T follicular helper cell (primary cell): Measurements from ENCODE around the gene RETREG2.

Experiments
- DNase-seq: peaks from one replicate; pipeline ENCODE4 v3.0.0-alpha.2; 2020; ENCODE audit warnings: low read depth

RETREG2 gene

GRCh38 chr2:219214141-219214540 lies 36.1 kb downstream of the RETREG2 start:
- no peak for DNase-seq

- no peak for DNase-seq
Observed at GRCh38 chr2:219214786-219215185, 36.7 kb downstream of the RETREG2 start.

- no peak for DNase-seq
Observed at GRCh38 chr2:219215871-219216534, 37.9 kb downstream of the RETREG2 start.

- no peak for DNase-seq
Observed at GRCh38 chr2:219216535-219216915, 38.5 kb downstream of the RETREG2 start.

- no peak for DNase-seq
Observed at GRCh38 chr2:219218217-219218731, 40.2 kb downstream of the RETREG2 start.

- peak; percentile 86 for DNase-seq
Observed at GRCh38 chr2:219218732-219219701, 40.9 kb downstream of the RETREG2 start, which contains the start of gene ABCB6. Gene ABCB6 (minus strand): TSS chr2:219218958. CDS start chr2:219218673, 285 bp downstream.

GRCh38 chr2:219219784-219220532 lies 41.9 kb downstream of the RETREG2 start:
- no peak for DNase-seq

- no peak for DNase-seq
Observed at GRCh38 chr2:219220652-219221402, 42.8 kb downstream of the RETREG2 start.

GRCh38 chr2:219221957-219222518 lies 44.0 kb downstream of the RETREG2 start:
- DNase-seq, result no peak

- no peak for DNase-seq
Observed at GRCh38 chr2:219223831-219224610, 45.9 kb downstream of the RETREG2 start.

GRCh38 chr2:219225350-219225749 lies 47.3 kb downstream of the RETREG2 start:
- no peak for DNase-seq

GRCh38 chr2:219228041-219228910 lies 50.2 kb downstream of the RETREG2 start:
- DNase-seq, result no peak

GRCh38 chr2:219228911-219229304 lies 50.8 kb downstream of the RETREG2 start:
- no peak for DNase-seq

GRCh38 chr2:219229305-219230058 lies 51.4 kb downstream of the RETREG2 start, which contains the start of the genes ANKZF1 and ATG9A:
Gene ANKZF1 (plus strand): TSS chr2:219229806. CDS start chr2:219230258, 452 bp downstream.
Gene ATG9A (minus strand): TSS chr2:219229636. CDS start chr2:219228024, 1,612 bp downstream.
- peak; percentile 98 for DNase-seq

- DNase-seq, result no peak
Observed at GRCh38 chr2:219230059-219230540, 52.0 kb downstream of the RETREG2 start.

- DNase-seq, result no peak
Observed at GRCh38 chr2:219234331-219234730, 56.3 kb downstream of the RETREG2 start.
